Measurements from ENCODE around the gene AFAP1L2. TPM values are rescaled to one million over a fixed set of nuclear protein-coding genes. Genes with fewer than 3 reads are reported as not detected.

The AFAP1L2 gene
- polyA plus RNA-seq, 1 donor from 2014 or later, result 0.88 TPM

GRCh38 chr10:114408112-114408967, 4.0 kb upstream of the AFAP1L2 start:
- Histone ChIP-seq H3K4me2 (ENCODE audit: low read length) (no peak overlapping the region), H3F3A (ENCODE audit: insufficient read depth, low read length, poor library complexity, severe bottlenecking) (no peaks in the 10 kb centered on the region), H2AFZ (ENCODE audit: low read depth, low read length) (no peak overlapping the region), H4K20me1 (ENCODE audit: insufficient read depth) (no peaks in the 10 kb centered on the region), H3K27ac (ENCODE audit: low read length) (no peak overlapping the region), H3K4me3 (ENCODE audit: low read length) (no peak overlapping the region), H3K27me3 (ENCODE audit: insufficient read depth, low read depth, low read length) (peaks cover 26% of the 10 kb centered on the region), H3K9me2 (ENCODE audit: insufficient read depth, low read length) (no peaks in the 10 kb centered on the region), H3K9ac (ENCODE audit: low read length) (no peak overlapping the region), H3K36me3 (ENCODE audit: insufficient read depth, low read length) (no peaks in the 10 kb centered on the region), H3K9me3 (ENCODE audit: low read length) (no peaks in the 10 kb centered on the region), H3K79me2 (replicated peaks; ENCODE audit: insufficient read depth, low read length) (no peaks in the 10 kb centered on the region)
- TF ChIP-seq, protein P1, sequence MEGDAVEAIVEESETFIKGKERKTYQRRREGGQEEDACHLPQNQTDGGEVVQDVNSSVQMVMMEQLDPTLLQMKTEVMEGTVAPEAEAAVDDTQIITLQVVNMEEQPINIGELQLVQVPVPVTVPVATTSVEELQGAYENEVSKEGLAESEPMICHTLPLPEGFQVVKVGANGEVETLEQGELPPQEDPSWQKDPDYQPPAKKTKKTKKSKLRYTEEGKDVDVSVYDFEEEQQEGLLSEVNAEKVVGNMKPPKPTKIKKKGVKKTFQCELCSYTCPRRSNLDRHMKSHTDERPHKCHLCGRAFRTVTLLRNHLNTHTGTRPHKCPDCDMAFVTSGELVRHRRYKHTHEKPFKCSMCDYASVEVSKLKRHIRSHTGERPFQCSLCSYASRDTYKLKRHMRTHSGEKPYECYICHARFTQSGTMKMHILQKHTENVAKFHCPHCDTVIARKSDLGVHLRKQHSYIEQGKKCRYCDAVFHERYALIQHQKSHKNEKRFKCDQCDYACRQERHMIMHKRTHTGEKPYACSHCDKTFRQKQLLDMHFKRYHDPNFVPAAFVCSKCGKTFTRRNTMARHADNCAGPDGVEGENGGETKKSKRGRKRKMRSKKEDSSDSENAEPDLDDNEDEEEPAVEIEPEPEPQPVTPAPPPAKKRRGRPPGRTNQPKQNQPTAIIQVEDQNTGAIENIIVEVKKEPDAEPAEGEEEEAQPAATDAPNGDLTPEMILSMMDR (IDR thresholded peaks at IDR 0.05; ENCODE audit: poor library complexity, severe bottlenecking), result no peak
- TF ChIP-seq SMC3 (conservative IDR thresholded peaks at IDR 0.05; ENCODE audit: poor library complexity), result no peak
- TF ChIP-seq EP300 (conservative IDR thresholded peaks at IDR 0.05; ENCODE audit: poor library complexity, severe bottlenecking), result no peak

DNA sequence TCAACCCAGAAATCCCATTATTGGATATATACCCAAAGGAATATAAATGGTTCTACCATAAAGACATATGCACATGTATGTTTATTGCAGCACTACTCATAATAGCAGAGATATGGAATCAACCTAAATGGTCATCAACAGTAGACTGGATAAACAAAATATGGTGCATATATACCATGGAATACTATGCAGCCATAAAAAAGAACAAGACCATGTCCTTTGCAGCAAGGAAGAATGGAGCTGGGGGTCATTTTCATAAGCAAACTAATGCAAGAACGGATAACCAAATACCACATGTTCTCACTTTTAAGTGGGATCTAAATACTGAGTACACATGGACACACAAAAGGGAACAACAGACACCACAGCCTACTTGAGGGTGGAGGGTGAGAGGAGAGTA, 2.2 kb upstream of the AFAP1L2 start:
- no peak overlapping the region for H3K4me2 ChIP-seq (ENCODE audit: low read length)
- H3K9ac ChIP-seq (ENCODE audit: low read length), result no peak overlapping the region
- H3K9me2 ChIP-seq (ENCODE audit: insufficient read depth, low read length), result no peaks in the 10 kb centered on the region
- no peak overlapping the region for H3K4me3 ChIP-seq (ENCODE audit: low read length)
- no peak overlapping the region for H3K27ac ChIP-seq (ENCODE audit: low read length)
- H3K9me3 ChIP-seq (ENCODE audit: low read length), result no peaks in the 10 kb centered on the region
- H4K20me1 ChIP-seq (ENCODE audit: insufficient read depth), result no peaks in the 10 kb centered on the region
- no peaks in the 10 kb centered on the region for H3K79me2 ChIP-seq (replicated peaks; ENCODE audit: insufficient read depth, low read length)
- H2AFZ ChIP-seq (ENCODE audit: low read depth, low read length), result no peak overlapping the region
- TF ChIP-seq EZH2 (IDR thresholded peaks at IDR 0.05; ENCODE audit: borderline replicate concordance, insufficient read depth, low read length, poor library complexity, severe bottlenecking), result no peak
- TF ChIP-seq REST (IDR thresholded peaks at IDR 0.05; ENCODE audit: borderline replicate concordance), result no peak
- no peak for TF ChIP-seq POLR2AphosphoS5 (IDR thresholded peaks at IDR 0.05)
- TF ChIP-seq MXI1 (conservative IDR thresholded peaks at IDR 0.05; ENCODE audit: poor library complexity, severe bottlenecking), result no peak
- TF ChIP-seq TAF1 (IDR thresholded peaks at IDR 0.05; ENCODE audit: low read depth), result no peak
- H3K27me3 ChIP-seq (ENCODE audit: insufficient read depth, low read depth, low read length), result peaks cover 44% of the 10 kb centered on the region
- H3K36me3 ChIP-seq (ENCODE audit: insufficient read depth, low read length), result no peaks in the 10 kb centered on the region
- H3F3A ChIP-seq (ENCODE audit: insufficient read depth, low read length, poor library complexity, severe bottlenecking), result no peaks in the 10 kb centered on the region

Measured in neural cell (in vitro differentiated cells).